Measurements from ENCODE around the gene ACTN4. TPM values are rescaled to one million over a fixed set of nuclear protein-coding genes. Genes with fewer than 3 reads are reported as not detected.

The ACTN4 gene
- total RNA-seq, 1 donor from 2014 or later: 656 TPM

- DNase-seq (ENCODE audit: low spot score): no peak
These were observed 61.1 kb downstream of the ACTN4 start for GRCh38 chr19:38708413-38709024.

- no peak for DNase-seq (ENCODE audit: low spot score)
These were observed 61.7 kb downstream of the ACTN4 start for GRCh38 chr19:38709119-38709518.

DNA sequence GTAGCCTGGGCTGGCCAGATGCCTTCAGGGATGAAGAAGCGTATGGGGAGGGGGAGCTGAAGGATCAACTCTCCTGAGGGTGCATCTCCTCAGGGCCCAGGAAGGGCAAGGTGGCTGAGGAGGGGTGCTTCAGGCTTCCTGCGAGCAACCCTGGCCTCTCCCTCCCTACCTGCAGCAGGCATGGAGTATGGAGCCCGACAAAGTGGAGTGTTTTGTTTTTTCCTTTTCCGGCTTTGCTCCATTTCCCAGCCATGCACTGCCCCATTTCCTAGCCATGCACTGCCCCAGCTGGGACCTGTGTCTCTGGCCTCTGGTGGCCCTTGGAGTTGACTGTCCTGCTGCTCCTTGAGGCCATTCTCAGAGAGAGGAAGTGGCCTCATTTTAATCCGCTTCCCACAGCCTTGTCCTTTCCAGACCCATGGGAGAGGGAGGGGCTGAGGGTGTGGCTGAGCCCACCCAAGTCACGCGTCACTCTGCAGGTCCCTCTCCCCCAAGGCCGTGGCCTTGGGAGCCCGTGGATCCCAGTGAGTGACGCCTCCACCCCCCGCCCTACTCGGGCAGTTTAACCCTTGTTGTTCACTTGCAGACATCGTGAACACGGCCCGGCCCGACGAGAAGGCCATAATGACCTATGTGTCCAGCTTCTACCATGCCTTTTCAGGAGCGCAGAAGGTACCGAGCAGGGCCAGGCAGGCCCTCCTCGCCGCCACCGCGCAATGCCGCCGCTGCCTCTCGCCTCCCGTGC is 62.4 kb downstream of the ACTN4 start:
- DNase-seq (ENCODE audit: low spot score): no peak

- DNase-seq (ENCODE audit: low spot score): no peak
These were observed 62.9 kb downstream of the ACTN4 start for GRCh38 chr19:38710416-38710702.

DNA sequence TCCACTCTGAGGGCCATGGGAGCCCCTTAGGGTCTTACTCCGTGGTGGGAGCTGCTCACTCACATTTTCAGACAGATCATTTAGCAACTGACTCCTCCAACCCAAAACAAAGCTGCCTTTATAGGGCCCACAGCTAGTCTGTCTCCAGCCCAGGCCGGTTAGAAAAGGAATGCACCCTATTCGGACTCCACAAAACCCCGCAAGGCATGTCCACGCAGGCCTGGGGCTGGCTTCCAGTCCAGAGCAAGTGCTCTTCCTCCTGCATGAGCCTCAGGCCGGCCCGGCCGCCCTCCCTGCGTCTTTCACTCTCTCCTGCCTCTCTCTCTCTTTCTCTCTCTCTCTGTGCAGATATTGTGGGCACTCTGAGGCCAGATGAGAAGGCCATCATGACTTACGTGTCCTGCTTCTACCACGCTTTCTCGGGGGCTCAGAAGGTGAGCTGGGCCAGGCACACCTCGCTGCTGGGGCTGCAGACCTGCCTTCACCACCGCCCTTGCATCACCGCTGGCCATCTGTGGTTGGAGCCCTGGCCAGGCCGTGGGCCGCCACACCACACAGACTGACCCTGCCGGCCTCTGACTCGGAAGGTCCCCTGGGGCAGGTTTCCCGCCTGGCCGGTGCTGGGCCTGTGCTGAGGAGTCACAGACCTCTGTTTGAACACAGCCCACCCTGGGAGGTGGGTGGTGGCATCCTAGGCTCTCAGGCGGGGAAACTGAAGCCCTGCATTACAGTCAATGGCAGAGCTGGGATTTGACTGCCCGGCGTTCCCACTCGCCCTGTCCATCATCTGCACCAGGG is 63.7 kb downstream of the ACTN4 start:
- DNase-seq (ENCODE audit: low spot score): peak; percentile 80

DNA sequence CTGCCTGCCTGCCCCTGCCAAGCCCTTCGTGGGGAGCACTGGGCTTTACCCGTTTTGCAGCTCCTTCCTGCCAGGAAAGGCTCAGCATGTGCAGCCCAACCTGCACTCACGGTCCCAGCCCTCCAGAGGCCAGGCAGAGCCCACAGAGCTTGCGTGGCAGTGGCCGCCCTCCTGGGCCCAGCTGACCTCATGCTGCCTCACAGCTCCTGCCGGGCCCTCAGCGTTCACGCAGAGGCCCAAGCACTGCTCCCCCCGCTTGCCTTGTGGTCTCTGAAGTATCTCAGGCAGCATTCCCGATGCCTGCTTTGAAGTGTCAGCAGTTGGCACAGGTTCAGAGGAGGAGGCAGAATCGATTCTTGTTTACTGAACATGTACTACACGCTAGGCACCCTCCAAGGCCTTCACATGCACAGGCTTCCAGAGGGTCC is 64.3 kb downstream of the ACTN4 start:
- no peak for DNase-seq (ENCODE audit: low spot score)

GRCh38 chr19:38712161-38712748 is 64.8 kb downstream of the ACTN4 start:
- no peak for DNase-seq (ENCODE audit: low spot score)

DNA sequence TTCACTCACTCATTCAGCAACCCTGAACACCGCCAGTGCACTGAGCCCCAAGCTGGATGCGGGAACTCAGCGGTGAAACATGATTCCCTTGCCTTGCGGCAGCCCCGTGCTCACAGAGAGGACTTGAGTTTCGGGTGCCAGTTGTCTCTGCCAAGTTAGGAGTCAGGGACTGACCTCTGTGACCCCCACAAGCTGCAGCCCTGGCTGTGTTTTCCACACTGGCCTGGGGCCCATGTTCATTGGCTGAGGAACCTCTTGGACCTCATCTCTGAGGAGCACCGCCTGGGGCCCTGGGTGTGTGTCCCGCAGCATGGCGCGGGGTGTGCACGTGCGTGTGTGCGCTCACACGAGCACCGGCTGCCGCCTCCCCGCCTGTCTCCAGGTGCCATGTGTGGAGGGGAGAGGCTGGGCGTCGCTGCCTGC is 65.8 kb downstream of the ACTN4 start:
- peak; percentile 75 for DNase-seq (ENCODE audit: low spot score)

DNA sequence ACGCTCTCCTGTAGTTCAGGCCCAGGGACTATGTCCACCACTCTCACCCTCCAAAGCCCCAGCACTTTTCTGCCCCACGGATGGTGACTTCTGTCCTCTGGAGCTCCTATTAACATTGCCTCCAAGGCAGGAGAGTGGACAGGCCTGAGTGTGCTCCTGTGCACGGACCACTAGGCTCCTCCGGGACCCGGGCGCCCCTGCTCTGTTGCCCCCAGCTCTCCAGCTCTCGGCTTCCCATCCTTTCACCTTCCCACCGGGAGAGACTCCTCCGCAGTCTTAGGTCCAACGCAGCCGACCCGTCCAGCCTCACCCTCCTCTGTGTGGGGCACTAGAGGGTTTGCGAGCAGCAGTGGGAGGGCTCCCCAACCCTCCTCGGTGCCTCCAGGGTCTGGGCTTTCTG is 66.4 kb downstream of the ACTN4 start:
- no peak for DNase-seq (ENCODE audit: low spot score)

GRCh38 chr19:38714354-38714778 is 66.9 kb downstream of the ACTN4 start:
- no peak for DNase-seq (ENCODE audit: low spot score)

- no peak for DNase-seq (ENCODE audit: low spot score)
These were observed 68.1 kb downstream of the ACTN4 start for GRCh38 chr19:38715555-38715954.

DNA sequence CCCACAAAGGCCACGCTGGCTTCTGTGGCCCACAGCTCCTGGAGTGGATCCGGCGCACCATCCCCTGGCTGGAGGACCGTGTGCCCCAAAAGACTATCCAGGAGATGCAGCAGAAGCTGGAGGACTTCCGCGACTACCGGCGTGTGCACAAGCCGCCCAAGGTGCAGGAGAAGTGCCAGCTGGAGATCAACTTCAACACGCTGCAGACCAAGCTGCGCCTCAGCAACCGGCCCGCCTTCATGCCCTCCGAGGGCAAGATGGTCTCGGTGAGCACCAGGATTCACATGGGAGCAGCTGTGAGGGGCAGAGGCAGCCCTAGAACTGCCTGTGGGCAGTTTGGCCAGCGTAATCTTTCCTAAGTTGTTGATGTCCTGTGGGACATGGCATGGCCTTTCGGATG is 69.6 kb downstream of the ACTN4 start:
- DNase-seq (ENCODE audit: low spot score): no peak

- no peak for DNase-seq (ENCODE audit: low spot score)
These were observed 70.4 kb downstream of the ACTN4 start for GRCh38 chr19:38717855-38718254.

- DNase-seq (ENCODE audit: low spot score): no peak
These were observed 71.5 kb downstream of the ACTN4 start for GRCh38 chr19:38718747-38719543.

GRCh38 chr19:38719761-38720558 is 72.5 kb downstream of the ACTN4 start:
- no peak for DNase-seq (ENCODE audit: low spot score)

DNA sequence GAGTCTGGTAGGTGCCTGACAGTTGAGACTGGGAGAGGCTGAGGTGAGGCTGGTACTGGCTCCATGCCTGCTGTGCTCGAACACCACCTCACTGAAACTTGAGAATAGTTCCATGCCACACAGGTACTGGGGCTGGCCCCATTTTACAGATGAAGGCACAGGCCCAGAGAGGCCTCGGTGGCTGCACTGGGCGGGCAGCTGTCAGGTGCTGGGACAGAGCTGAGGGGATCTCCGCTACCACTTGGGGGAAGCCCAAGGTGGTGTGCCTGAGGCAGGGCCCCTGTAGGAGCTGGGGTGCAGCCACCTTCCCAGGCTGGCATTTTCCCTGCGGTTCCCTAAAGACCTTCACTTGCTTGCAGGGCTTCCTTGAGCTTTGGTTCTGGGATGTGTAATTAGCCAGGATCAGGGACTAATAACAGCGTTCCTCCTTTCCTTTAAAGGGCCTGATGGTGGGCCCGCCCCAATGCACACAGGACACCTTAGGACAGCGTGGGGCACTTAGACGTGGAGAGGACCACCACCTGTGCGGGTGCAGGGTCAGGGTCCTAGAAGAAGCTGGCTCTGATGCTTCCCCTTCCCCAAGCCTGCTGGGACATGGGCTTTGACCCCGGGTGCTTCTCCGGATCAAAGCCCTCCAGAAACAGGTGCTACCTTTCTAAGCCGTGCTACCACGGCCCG is 73.2 kb downstream of the ACTN4 start:
- no peak for DNase-seq (ENCODE audit: low spot score)

- no peak for DNase-seq (ENCODE audit: low spot score)
These were observed 74.0 kb downstream of the ACTN4 start for GRCh38 chr19:38721496-38721895.

GRCh38 chr19:38721979-38722773 is 74.7 kb downstream of the ACTN4 start:
- no peak for DNase-seq (ENCODE audit: low spot score)

GRCh38 chr19:38722947-38723605 is 75.6 kb downstream of the ACTN4 start:
- DNase-seq (ENCODE audit: low spot score): no peak
